ENCODE results near the gene CX3CR1. TPM values are rescaled to one million over a fixed set of nuclear protein-coding genes. Genes with fewer than 3 reads are reported as not detected.

The CX3CR1 gene
- total RNA-seq, 1 donor from 2014 or later: 0.32 TPM

- Mint-ChIP-seq H3K27ac (ENCODE audit: unreplicated experiment) (no peak overlapping the region), H3K4me3 (ENCODE audit: unreplicated experiment) (no peak overlapping the region), H3K27me3 (ENCODE audit: low read depth, unreplicated experiment) (peaks cover 18% of the 10 kb centered on the region), H3K9me3 (ENCODE audit: unreplicated experiment) (no peaks in the 10 kb centered on the region), H3K4me1 (ENCODE audit: low read depth, unreplicated experiment) (peaks cover 10% of the 10 kb centered on the region), H3K36me3 (ENCODE audit: low read depth, unreplicated experiment) (no peaks in the 10 kb centered on the region)
- FAIRE-seq: no peak
- no peak overlapping the region for H3K27ac ChIP-seq (ENCODE audit: low read depth, low read length)
- no peaks in the 10 kb centered on the region for H3K36me3 ChIP-seq (ENCODE audit: insufficient read depth, low read length)
- H3K9me3 ChIP-seq (ENCODE audit: insufficient read depth, low read depth, low read length): no peaks in the 10 kb centered on the region
- TF ChIP-seq EZH2 (IDR thresholded peaks at IDR 0.05; ENCODE audit: insufficient read depth, low read length): no peak
- TF ChIP-seq CTCF (IDR thresholded peaks at IDR 0.05; ENCODE audit: insufficient read depth, low read depth, low read length): no peak
- no peaks in the 10 kb centered on the region for H3K4me1 ChIP-seq (ENCODE audit: insufficient read depth, low read length)
- H4K20me1 ChIP-seq (ENCODE audit: insufficient read depth, low read length): no peaks in the 10 kb centered on the region
- H2AFZ ChIP-seq (ENCODE audit: low read depth, low read length): no peak overlapping the region
- DNase-seq (ENCODE audit: low read depth): no peak
- H3K79me2 ChIP-seq (ENCODE audit: insufficient read depth, low read length): no peaks in the 10 kb centered on the region
- H3K4me2 ChIP-seq (ENCODE audit: low read length): no peak overlapping the region
- no peak overlapping the region for H3K4me3 ChIP-seq (ENCODE audit: insufficient read depth, low read depth, low read length)
- peaks cover 7% of the 10 kb centered on the region for H3K27me3 ChIP-seq (ENCODE audit: insufficient read depth, low read length)
- H3K9ac ChIP-seq (ENCODE audit: low read length): no peak overlapping the region
Measured at GRCh38 chr3:39275052-39275451, 4.8 kb downstream of the CX3CR1 start.

- H3K4me1 Mint-ChIP-seq (ENCODE audit: low read depth, unreplicated experiment): peaks cover 3% of the 10 kb centered on the region
- no peak overlapping the region for H3K27ac Mint-ChIP-seq (ENCODE audit: unreplicated experiment)
- H3K27me3 Mint-ChIP-seq (ENCODE audit: low read depth, unreplicated experiment): peaks cover 23% of the 10 kb centered on the region
- DNase-seq (ENCODE audit: low read depth): no peak
- no peak for FAIRE-seq
- Histone ChIP-seq H3K9ac (ENCODE audit: low read length) (no peak overlapping the region), H3K4me2 (ENCODE audit: low read length) (no peak overlapping the region), H3K27ac (ENCODE audit: low read depth, low read length) (no peak overlapping the region), H3K9me3 (ENCODE audit: insufficient read depth, low read depth, low read length) (no peaks in the 10 kb centered on the region), H3K36me3 (ENCODE audit: insufficient read depth, low read length) (no peaks in the 10 kb centered on the region), H4K20me1 (ENCODE audit: insufficient read depth, low read length) (no peaks in the 10 kb centered on the region), H3K27me3 (ENCODE audit: insufficient read depth, low read length) (peaks cover 7% of the 10 kb centered on the region), H3K79me2 (ENCODE audit: insufficient read depth, low read length) (no peaks in the 10 kb centered on the region), H2AFZ (ENCODE audit: low read depth, low read length) (no peak overlapping the region), H3K4me3 (ENCODE audit: insufficient read depth, low read depth, low read length) (no peak overlapping the region), H3K4me1 (ENCODE audit: insufficient read depth, low read length) (no peaks in the 10 kb centered on the region)
- TF ChIP-seq EZH2 (IDR thresholded peaks at IDR 0.05; ENCODE audit: insufficient read depth, low read length) (no peak), CTCF (IDR thresholded peaks at IDR 0.05; ENCODE audit: insufficient read depth, low read depth, low read length) (no peak)
- H3K9me3 Mint-ChIP-seq (ENCODE audit: unreplicated experiment): peaks cover 3% of the 10 kb centered on the region
- no peak overlapping the region for H3K4me3 Mint-ChIP-seq (ENCODE audit: unreplicated experiment)
- peaks cover 2% of the 10 kb centered on the region for H3K36me3 Mint-ChIP-seq (ENCODE audit: low read depth, unreplicated experiment)
Measured at GRCh38 chr3:39273119-39273518, 6.7 kb downstream of the CX3CR1 start.

GRCh38 chr3:39272191-39272590 is 7.6 kb downstream of the CX3CR1 start:
- Histone ChIP-seq H2AFZ (ENCODE audit: low read depth, low read length) (no peak overlapping the region), H3K27ac (ENCODE audit: low read depth, low read length) (no peak overlapping the region), H3K79me2 (ENCODE audit: insufficient read depth, low read length) (no peaks in the 10 kb centered on the region), H3K9me3 (ENCODE audit: insufficient read depth, low read depth, low read length) (no peaks in the 10 kb centered on the region), H3K4me2 (ENCODE audit: low read length) (no peak overlapping the region), H3K4me1 (ENCODE audit: insufficient read depth, low read length) (no peaks in the 10 kb centered on the region), H3K27me3 (ENCODE audit: insufficient read depth, low read length) (peaks cover 7% of the 10 kb centered on the region), H3K36me3 (ENCODE audit: insufficient read depth, low read length) (no peaks in the 10 kb centered on the region), H4K20me1 (ENCODE audit: insufficient read depth, low read length) (no peaks in the 10 kb centered on the region), H3K4me3 (ENCODE audit: insufficient read depth, low read depth, low read length) (no peak overlapping the region), H3K9ac (ENCODE audit: low read length) (no peak overlapping the region)
- Mint-ChIP-seq H3K27me3 (ENCODE audit: low read depth, unreplicated experiment) (peaks cover 21% of the 10 kb centered on the region), H3K4me1 (ENCODE audit: low read depth, unreplicated experiment) (peaks cover 2% of the 10 kb centered on the region), H3K9me3 (ENCODE audit: unreplicated experiment) (peaks cover 3% of the 10 kb centered on the region), H3K27ac (ENCODE audit: unreplicated experiment) (no peak overlapping the region), H3K36me3 (ENCODE audit: low read depth, unreplicated experiment) (peaks cover 2% of the 10 kb centered on the region), H3K4me3 (ENCODE audit: unreplicated experiment) (no peak overlapping the region)
- no peak for DNase-seq (ENCODE audit: low read depth)
- no peak for TF ChIP-seq EZH2 (IDR thresholded peaks at IDR 0.05; ENCODE audit: insufficient read depth, low read length)
- FAIRE-seq: no peak

Measured in astrocyte (in vitro differentiated cells and primary cell).